ENCODE data around the gene MEIS2. TPM values are rescaled to one million over a fixed set of nuclear protein-coding genes. Genes with fewer than 3 reads are reported as not detected.

Gene MEIS2
- total RNA-seq, 4 donors from 2014 or later: 14.8 to 28.4 (median 20.4) TPM

DNA sequence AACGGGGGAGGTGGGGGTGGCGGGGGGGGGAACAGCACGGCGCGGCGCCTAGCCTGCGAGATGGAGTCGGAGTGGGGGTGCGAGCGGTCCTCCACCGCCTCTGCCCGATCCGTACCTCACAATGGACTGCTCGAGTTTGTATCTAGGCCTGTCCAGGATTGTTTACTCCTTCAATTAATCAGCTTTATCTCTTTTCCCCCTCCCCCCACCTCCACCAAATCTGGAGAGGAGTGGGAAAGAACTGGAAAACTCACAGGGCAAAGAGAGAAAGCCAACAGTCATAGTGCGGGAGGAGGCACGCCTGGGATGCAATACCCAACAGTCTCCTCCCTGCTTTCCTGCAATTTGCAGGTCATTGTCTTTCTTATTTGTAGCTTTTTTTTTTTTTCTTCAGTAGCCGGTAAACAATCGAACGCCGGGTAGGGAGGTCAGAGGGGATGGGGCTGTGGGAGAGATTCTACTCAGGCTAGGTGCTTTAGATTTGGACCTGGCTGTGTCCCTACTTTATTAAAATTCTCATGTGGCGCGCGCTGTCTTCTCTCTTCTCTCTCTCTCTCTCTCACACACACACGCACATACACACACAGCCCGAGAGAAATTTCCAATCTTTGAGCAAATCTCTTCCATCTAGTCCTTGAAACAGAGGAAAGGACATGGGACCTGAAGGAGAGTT lies 6.9 kb upstream of the MEIS2 start:
- H3K9me3 ChIP-seq: no peaks in the 10 kb centered on the region
- no peak for TF ChIP-seq POLR2A (IDR thresholded peaks at IDR 0.05)
- TF ChIP-seq, protein P1, sequence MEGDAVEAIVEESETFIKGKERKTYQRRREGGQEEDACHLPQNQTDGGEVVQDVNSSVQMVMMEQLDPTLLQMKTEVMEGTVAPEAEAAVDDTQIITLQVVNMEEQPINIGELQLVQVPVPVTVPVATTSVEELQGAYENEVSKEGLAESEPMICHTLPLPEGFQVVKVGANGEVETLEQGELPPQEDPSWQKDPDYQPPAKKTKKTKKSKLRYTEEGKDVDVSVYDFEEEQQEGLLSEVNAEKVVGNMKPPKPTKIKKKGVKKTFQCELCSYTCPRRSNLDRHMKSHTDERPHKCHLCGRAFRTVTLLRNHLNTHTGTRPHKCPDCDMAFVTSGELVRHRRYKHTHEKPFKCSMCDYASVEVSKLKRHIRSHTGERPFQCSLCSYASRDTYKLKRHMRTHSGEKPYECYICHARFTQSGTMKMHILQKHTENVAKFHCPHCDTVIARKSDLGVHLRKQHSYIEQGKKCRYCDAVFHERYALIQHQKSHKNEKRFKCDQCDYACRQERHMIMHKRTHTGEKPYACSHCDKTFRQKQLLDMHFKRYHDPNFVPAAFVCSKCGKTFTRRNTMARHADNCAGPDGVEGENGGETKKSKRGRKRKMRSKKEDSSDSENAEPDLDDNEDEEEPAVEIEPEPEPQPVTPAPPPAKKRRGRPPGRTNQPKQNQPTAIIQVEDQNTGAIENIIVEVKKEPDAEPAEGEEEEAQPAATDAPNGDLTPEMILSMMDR (IDR thresholded peaks at IDR 0.05): no peak
- H3K27me3 ChIP-seq: peaks cover 42% of the 10 kb centered on the region
- H3K36me3 ChIP-seq: no peaks in the 10 kb centered on the region
- no peak overlapping the region for H3K27ac ChIP-seq
- DNase-seq: no peak
- peaks cover 3 to 7% of the 10 kb centered on the region in 2 donors for H3K4me1 ChIP-seq
- intact Hi-C loops (cut with DNase I): no loop called here
- 24 to 30% methylated on average over 24 of the region's 25 CpGs for WGBS, 2 donors
- H3K4me3 ChIP-seq (replicated peaks in 1 of 3): no peak overlapping the region

DNA sequence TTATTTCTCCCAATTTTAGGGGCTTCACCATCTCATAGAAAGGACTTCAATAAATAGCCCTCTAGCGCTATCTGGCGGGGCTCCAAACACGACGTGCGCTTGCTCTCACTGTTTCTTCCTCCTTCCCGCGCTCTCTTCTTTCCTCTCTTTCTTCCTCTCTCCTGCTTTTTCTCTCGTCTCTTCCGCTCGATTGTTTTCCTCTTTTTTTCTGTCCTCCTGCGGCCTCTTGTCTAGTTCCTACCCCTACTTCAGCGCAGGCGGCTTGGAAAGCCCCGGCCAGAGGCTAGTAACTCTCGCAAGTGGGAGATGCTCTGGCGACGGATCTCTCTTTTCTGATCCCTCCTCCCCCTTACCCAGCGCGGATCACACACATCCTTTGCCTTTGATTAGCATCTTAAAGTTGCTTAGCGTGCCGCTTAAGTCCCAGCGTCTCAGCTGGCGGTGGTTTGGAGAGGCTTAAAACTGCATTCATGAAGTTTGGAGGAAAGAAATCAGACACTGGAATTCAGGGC lies 6.2 kb upstream of the MEIS2 start:
- Histone ChIP-seq H3K4me1 (peaks cover 5 to 7% of the 10 kb centered on the region in 2 donors), H3K4me3 (replicated peaks in 1 of 3) (no peak overlapping the region), H3K27me3 (peaks cover 39% of the 10 kb centered on the region), H3K9me3 (no peaks in the 10 kb centered on the region), H3K27ac (no peak overlapping the region), H3K36me3 (no peaks in the 10 kb centered on the region)
- no peak for TF ChIP-seq POLR2A (IDR thresholded peaks at IDR 0.05)
- TF ChIP-seq, protein P1 (IDR thresholded peaks at IDR 0.05): no peak
- WGBS, 2 donors: 9 to 10% methylated on average over 23 of the region's 23 CpGs
- intact Hi-C loops (cut with DNase I): no loop called here
- DNase-seq: no peak

DNA sequence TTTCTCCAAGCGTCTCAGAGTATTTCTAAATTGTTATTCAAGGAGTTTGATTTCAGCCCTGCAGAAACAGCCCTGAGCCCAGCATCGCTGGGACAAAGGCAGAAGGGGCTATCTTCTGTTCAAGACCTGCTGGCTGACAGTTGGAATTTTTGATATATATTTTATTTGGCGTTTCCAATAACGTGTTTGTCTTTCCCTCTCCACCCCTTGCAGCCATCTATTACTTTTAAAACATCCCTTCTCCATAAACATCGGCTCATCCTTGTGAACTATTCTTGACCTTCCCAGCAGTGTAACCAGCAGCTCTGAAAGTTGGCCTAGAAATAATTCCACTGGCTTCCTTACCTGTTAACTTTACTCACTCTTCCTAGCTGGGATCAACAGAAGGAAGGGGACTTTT lies 5.5 kb upstream of the MEIS2 start:
- 29 to 33% methylated on average over 5 of the region's 5 CpGs for WGBS, 2 donors
- H3K4me3 ChIP-seq (replicated peaks in 1 of 3): no peak overlapping the region
- no peak overlapping the region for H3K27ac ChIP-seq
- TF ChIP-seq, protein P1 (IDR thresholded peaks at IDR 0.05): no peak
- no peak for TF ChIP-seq POLR2A (IDR thresholded peaks at IDR 0.05)
- H3K27me3 ChIP-seq: peaks cover 37% of the 10 kb centered on the region
- intact Hi-C loops (cut with DNase I): no loop called here
- no peak for DNase-seq
- peaks cover 5 to 7% of the 10 kb centered on the region in 2 donors for H3K4me1 ChIP-seq
- no peaks in the 10 kb centered on the region for H3K36me3 ChIP-seq
- H3K9me3 ChIP-seq: no peaks in the 10 kb centered on the region

DNA sequence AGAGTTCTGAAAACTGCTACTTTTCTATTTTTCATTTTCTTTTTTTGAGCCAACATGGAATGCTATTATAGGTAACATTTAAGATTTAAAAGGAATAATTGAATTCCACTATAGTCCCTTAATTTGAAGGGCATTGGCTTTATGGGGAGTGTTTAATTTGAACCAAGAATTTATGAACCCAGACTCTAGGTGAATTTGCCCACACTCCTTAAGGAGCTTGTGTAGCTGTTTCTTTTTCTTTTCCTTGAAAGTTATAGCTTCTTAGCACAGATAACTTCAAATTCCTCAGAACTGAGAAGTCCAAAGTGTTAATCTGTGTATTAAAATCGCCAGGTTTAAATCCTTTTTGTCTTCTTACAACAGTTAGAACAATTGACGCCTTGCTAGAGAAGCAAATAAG lies 4.7 kb upstream of the MEIS2 start:
- H3K4me3 ChIP-seq (replicated peaks in 1 of 3): no peak overlapping the region
- intact Hi-C loops (cut with DNase I): no loop called here
- H3K4me1 ChIP-seq: peaks cover 0 to 5% of the 10 kb centered on the region in 2 donors
- no peak for DNase-seq
- TF ChIP-seq, protein P1 (IDR thresholded peaks at IDR 0.05): no peak
- no peak for TF ChIP-seq POLR2A (IDR thresholded peaks at IDR 0.05)
- H3K27ac ChIP-seq: no peak overlapping the region
- H3K36me3 ChIP-seq: no peaks in the 10 kb centered on the region
- WGBS, 2 donors: 57 to 58% methylated on average over 2 of the region's 2 CpGs
- H3K9me3 ChIP-seq: no peaks in the 10 kb centered on the region
- peaks cover 34% of the 10 kb centered on the region for H3K27me3 ChIP-seq

DNA sequence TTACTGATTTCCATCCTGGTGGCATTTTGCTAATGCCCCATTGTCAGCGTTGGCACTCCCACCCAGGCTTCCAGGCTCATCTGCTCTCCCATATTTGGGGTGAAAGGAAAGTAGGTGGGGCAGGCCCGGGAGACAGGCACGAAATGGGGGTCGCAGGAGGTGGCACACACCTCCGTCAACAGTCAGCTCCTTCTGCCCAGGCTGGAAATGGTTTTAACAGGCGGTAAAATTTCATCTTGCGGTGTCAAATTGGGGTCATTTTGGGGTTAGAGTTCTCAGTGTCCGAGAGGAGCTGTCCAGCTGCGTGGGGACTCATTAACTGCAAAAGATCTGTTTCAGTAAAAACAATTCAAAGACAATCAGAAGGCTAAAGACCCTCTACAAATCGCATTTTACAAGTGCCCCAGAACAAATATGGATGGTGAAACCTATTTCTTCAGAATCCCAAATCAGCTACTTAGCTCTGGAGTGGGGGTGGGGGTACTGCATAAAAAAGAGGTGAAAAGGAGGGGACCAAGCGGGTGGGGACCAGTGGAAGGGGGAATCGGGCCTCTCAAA lies 4.2 kb upstream of the MEIS2 start:
- H3K36me3 ChIP-seq: no peaks in the 10 kb centered on the region
- intact Hi-C loops (cut with DNase I): no loop called here
- TF ChIP-seq POLR2A (IDR thresholded peaks at IDR 0.05): no peak
- TF ChIP-seq, protein P1 (IDR thresholded peaks at IDR 0.05): no peak
- H3K4me3 ChIP-seq (replicated peaks in 1 of 3): no peak overlapping the region
- DNase-seq: no peak
- no peak overlapping the region for H3K27ac ChIP-seq
- no peaks in the 10 kb centered on the region for H3K9me3 ChIP-seq
- WGBS, 2 donors: 26 to 34% methylated on average over 12 of the region's 12 CpGs
- H3K27me3 ChIP-seq: peaks cover 29% of the 10 kb centered on the region
- peaks cover 0 to 5% of the 10 kb centered on the region in 2 donors for H3K4me1 ChIP-seq

All from thyroid gland (tissue), 4 donors.